ENCODE measurements around the gene SNAPIN.

GRCh38 chr1:153684892-153685291 is 26.4 kb downstream of the SNAPIN start:
- TF ChIP-seq, protein P1, sequence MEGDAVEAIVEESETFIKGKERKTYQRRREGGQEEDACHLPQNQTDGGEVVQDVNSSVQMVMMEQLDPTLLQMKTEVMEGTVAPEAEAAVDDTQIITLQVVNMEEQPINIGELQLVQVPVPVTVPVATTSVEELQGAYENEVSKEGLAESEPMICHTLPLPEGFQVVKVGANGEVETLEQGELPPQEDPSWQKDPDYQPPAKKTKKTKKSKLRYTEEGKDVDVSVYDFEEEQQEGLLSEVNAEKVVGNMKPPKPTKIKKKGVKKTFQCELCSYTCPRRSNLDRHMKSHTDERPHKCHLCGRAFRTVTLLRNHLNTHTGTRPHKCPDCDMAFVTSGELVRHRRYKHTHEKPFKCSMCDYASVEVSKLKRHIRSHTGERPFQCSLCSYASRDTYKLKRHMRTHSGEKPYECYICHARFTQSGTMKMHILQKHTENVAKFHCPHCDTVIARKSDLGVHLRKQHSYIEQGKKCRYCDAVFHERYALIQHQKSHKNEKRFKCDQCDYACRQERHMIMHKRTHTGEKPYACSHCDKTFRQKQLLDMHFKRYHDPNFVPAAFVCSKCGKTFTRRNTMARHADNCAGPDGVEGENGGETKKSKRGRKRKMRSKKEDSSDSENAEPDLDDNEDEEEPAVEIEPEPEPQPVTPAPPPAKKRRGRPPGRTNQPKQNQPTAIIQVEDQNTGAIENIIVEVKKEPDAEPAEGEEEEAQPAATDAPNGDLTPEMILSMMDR (IDR thresholded peaks at IDR 0.05), result no peak
- no peak for TF ChIP-seq POLR2A (IDR thresholded peaks at IDR 0.05; ENCODE audit: low read depth)
- TF ChIP-seq POLR2AphosphoS5 (IDR thresholded peaks at IDR 0.05), result no peak
- TF ChIP-seq EP300 (IDR thresholded peaks at IDR 0.05), result no peak
